A549 (cell line): Measurements from ENCODE around the gene RAB40A.

ENCODE experiments used
- CEBPB ChIP-seq, 2 experiments: fragments of >200 bp in 1 of 2; sonication (Bioruptor Twin) in 1 of 2; formaldehyde crosslinking in 1 of 2; IDR thresholded peaks; 2 replicates each; pipeline ENCODE4 v1.6.1; 2012 to 2016
- CTCF ChIP-seq: fragments of >200 bp; sonication (Bioruptor Twin); formaldehyde crosslinking; IDR thresholded peaks from 3 replicates; pipeline ENCODE4 v1.5.1; 2016
- ESRRA ChIP-seq: fragments of 150-350 bp; IDR thresholded peaks from 2 replicates; pipeline ENCODE4 v1.6.1; 2014; ENCODE audit warnings: mild to moderate bottlenecking, low read length, borderline replicate concordance
- MYC ChIP-seq: IDR thresholded peaks from 2 replicates; pipeline ENCODE4 v1.6.1; 2012; ENCODE audit warnings: mild to moderate bottlenecking, inconsistent platforms, low read length, improper control_type of control experiment, borderline replicate concordance
- POLR2A ChIP-seq: IDR thresholded peaks from 2 replicates; pipeline ENCODE4 v1.6.1; 2012; ENCODE audit warnings: mild to moderate bottlenecking, low read length

- no peak for TF ChIP-seq CTCF
- TF ChIP-seq CEBPB (IDR thresholded peaks at IDR 0.05) = no peak
- TF ChIP-seq ESRRA = no peak
- no peak for TF ChIP-seq MYC
- no peak for TF ChIP-seq POLR2A
These were observed 52.1 kb downstream of the RAB40A start for GRCh38 chrX:103467156-103467555.
